ENCODE data around the gene KCNMA1.

Gene KCNMA1

DNA sequence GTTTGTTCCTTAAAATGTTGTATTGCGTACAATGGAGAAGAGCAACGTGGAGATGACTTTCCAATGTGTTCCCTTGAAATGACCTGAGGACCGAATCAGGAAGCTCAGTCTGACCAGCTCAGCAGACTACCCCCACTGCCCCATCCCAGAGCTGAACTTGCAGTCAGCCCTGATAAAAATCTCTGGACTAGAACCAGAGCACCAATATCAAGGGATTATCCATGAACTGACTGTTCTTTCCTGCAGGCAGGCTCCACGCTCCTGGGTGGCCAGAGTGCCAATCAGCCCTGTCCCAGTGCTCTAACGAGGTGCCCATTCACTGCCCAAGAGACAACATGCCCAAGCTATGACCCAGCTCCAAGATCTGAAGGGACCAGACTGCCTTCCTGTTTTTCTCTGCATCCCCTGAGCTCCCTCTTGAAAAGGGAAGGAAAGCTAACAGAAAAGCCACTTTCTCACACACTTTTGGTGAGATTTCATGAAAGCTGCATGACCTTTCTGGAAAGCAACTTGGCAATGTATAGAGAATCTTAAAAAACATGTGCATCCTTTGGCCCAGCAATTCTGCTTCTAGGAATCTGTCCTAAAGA, 130.2 kb downstream of the KCNMA1 start:
- no peak for DNase-seq (ENCODE audit: low spot score)

DNA sequence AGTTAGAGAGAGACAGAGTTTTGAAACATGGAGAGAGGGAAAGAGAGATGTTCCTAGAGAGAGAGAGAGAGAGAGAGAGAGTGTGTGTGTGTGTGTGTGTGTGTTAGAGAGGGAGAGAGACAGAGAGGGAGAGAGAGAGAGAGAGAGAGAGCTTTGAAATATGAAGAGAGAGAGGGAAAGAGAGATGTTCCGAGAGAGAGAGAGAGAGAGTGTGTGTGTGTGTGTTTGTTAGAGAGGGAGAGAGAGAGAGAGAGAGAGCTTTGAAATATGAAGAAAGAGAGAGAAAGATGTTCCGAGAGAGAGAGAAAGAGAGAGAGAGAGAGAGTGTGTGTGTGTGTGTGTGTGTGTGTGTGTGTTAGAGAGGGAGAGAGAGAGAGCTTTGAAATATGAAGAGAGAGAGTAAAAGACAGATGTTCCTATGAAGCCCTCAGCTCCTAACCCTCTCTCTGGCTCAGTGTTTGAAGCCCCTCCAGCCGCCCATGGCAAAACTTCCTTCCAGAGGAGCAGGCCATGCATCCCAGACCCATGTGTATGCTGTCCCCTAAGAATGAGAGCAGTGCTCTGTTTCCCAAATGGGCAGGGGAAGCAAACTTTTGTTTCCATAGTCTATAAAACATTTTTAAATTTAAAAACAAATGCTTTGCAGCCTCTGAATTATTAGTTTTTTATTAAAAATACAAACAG, 130.9 kb downstream of the KCNMA1 start:
- no peak for DNase-seq (ENCODE audit: low spot score)

GRCh38 chr10:77505431-77506334, 131.9 kb downstream of the KCNMA1 start:
- DNase-seq (ENCODE audit: low spot score), result no peak

GRCh38 chr10:77504873-77505257, 132.7 kb downstream of the KCNMA1 start:
- DNase-seq (ENCODE audit: low spot score), result no peak

GRCh38 chr10:77504196-77504872, 133.3 kb downstream of the KCNMA1 start:
- DNase-seq (ENCODE audit: low spot score), result no peak

DNA sequence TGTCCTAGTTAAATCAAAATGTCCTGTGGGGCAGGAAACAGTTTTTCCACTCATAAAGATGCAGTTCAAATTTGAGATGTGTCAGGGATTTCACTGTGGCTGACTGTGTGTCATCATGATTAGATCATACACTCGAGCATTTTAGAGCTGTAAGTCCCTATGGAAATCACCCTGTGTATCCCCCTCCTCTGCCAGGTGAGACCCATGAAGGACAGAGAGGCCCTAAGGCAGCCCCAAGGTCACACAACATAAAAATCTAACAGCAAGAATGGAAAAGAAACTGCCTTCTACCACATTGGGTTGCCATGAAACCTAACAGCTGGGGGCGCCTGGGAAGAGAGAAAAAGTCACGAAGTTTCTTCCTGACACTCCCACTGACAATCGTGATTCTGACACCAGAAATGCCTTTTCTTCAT, 135.8 kb downstream of the KCNMA1 start:
- no peak for DNase-seq (ENCODE audit: low spot score)

- DNase-seq (ENCODE audit: low spot score), result no peak
Observed at GRCh38 chr10:77501152-77501845, 136.3 kb downstream of the KCNMA1 start.

GRCh38 chr10:77500754-77501151, 136.9 kb downstream of the KCNMA1 start:
- DNase-seq (ENCODE audit: low spot score), result no peak

DNA sequence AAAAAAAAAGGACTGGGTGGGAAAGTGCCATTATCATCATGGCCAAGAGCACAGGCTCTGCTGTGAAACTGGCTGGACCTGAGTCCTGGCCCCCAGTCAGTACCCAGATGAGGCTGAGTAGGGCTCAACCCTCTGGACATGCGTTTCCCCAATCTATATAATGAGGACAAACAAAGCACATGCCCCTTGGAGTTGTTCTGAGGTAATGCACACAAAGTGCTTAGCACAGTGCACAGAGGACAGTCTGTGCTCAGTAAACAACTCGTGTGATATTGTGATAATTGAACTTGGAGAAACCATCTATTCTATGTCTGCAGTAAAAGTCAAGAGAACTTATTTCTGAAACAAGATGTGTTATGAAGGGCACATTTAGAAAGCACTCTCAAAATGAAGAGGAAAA, 138.8 kb downstream of the KCNMA1 start:
- no peak for DNase-seq (ENCODE audit: low spot score)

- no peak for DNase-seq (ENCODE audit: low spot score)
Observed at GRCh38 chr10:77498210-77498609, 139.4 kb downstream of the KCNMA1 start.

DNA sequence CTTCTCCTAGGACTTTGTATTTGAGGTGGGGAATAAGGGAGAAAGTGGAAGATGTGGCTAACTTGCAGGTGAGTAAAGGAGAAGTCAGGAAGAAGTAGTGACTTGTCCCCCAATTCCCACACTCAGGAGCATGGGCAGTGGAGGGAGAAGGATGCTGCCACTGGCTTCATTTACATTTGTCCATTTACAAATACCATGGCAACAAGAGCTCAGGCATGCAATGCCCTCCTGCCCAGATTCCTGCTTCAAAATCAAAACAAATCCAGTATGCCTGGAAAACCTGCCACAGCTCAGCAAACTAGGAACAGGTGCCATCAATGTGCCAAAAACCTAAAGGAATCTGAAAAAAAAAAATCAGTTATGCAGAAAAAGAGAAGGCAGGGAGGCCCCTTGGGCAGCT, 139.9 kb downstream of the KCNMA1 start:
- no peak for DNase-seq (ENCODE audit: low spot score)

- no peak for DNase-seq (ENCODE audit: low spot score)
Observed at GRCh38 chr10:77496941-77497420, 140.6 kb downstream of the KCNMA1 start.

DNA sequence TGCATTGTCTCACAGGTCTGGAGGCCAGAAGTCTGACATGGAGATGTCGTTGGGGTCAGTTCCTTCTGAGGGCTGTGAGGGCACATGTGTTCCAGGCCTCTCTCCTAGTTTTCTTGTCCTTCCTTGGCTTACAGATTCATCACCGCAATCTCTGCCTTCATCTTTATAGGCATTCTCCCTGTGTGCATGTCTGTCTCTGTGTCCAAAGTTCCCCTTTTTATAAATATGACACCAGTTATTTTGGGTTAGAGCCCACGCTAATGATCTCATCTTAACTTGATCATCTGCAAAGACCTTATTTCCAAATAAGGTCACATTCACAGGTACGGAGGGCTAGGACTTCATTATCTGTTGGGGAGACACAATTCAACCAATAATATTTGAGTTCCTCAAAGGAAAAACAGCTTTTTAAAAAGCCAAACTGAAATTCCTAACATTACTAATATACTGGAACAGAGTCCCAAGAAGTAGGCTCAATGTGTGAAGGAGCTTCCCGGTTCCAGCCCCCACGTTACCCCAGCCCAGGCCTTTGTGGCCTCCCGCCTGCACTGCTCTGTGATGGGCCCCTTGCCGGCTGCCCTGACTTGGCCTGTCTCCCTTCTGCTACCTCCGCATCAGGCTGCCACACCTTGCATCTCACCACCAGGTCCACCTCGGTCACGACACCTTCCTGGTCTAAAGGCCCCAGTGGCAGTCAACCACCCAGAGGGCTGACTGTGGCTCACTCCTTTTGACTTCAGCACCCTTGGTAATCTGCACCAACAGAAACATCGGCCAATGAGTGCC, 142.7 kb downstream of the KCNMA1 start:
- no peak for DNase-seq (ENCODE audit: low spot score)

DNA sequence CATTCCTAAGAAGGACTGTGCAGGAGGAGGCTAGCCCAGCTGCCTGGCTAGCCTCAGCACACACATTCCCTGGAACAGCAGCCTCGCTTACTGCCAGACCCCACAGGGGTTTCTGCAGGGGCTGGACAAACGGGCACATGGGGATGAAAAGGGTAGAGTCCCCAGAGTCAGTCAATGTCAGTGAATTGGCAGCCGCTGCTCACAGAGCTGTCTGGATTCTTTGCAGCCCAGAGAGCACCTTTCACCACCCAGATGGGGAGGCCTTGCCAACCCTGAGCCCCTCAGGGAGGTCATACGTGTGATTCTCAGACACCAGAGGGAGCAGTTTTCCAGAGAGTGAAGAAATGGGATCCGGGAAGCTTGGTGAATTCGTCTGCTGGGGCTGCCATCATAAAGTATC, 143.3 kb downstream of the KCNMA1 start:
- no peak for DNase-seq (ENCODE audit: low spot score)

GRCh38 chr10:77493851-77494261, 143.8 kb downstream of the KCNMA1 start:
- DNase-seq (ENCODE audit: low spot score), result no peak

DNA sequence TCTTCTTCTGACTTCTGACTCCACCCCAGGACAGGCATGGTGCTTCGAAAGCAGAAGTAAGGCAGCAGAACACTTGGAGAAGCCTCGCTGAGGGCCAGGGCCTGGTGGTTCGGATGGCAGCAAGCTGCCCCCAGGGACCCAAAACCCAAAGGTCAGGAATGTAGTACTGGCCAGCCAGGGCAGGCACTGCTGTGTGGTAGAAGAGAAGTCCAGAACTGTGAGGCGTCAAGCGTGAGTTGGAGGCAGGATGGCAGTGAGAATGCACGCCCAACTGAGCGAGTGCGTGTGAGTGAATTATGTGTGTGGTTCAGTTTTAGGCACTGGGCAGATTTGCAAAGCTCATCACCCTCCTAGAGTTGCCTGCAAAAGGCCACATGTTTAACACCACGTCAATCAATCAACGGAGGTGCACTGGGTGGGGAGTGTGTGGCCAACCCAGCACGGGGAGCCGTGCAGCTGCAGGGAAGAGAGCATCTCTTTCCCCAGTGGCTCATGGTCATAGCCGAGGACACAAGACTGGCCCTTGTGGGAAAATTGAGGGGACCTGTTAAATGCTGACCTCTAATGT, 144.3 kb downstream of the KCNMA1 start:
- peak; percentile 17 for DNase-seq (ENCODE audit: low spot score)

- no peak for DNase-seq (ENCODE audit: low spot score)
Observed at GRCh38 chr10:77492368-77492994, 145.1 kb downstream of the KCNMA1 start.

GRCh38 chr10:77490534-77491314, 146.9 kb downstream of the KCNMA1 start:
- no peak for DNase-seq (ENCODE audit: low spot score)

DNA sequence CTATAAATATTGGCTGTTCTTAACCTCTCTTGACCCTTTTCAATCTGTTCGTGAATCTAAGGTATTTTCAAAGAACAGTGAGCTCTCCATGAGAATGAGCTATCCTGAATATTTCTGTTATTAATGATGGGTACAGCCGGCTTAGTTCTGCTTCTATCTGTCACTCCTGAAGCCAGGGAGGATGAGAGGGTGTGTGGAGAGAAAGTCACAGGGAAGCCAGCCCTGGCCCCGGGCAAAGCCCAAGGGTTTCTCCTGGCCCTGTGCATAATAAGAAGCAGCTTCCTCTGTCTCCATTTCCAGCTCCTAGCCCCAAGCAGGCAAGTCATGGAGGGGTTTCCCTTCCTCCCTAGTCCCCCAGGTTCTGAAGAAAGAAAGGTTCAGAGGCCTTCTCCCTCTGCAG, 151.1 kb downstream of the KCNMA1 start:
- DNase-seq (ENCODE audit: low spot score), result no peak

Data from germinal center (tissue), 1 donor.